M059J (cell line): ENCODE measurements around the gene PIP4K2A. TPM values are rescaled to one million over a fixed set of nuclear protein-coding genes. Genes with fewer than 3 reads are reported as not detected.
A peak's percentile ranks its signal among the peaks of the same experiment; 100 is the strongest.
"Not testable (repeated sequence)": the region's sequence is repeated elsewhere in the genome, so short reads cannot be mapped to it uniquely, and the experiment has no call there.

Source experiments
- DNase-seq: peaks from one replicate; pipeline ENCODE4 v3.0.0-alpha.2; 2012; ENCODE audit warnings: low read depth
- total RNA-seq: library from RNA; depleted of rRNA; stranded (reverse); fragments of >200 nt; shearing (Covaris generic); gene quantifications from 2 replicates; pipeline ENCODE4 v1.2.3, GENCODE V29; 2014

PIP4K2A gene
- total RNA-seq, 1 experiment from 2014 or later, result 26.6 TPM

DNA sequence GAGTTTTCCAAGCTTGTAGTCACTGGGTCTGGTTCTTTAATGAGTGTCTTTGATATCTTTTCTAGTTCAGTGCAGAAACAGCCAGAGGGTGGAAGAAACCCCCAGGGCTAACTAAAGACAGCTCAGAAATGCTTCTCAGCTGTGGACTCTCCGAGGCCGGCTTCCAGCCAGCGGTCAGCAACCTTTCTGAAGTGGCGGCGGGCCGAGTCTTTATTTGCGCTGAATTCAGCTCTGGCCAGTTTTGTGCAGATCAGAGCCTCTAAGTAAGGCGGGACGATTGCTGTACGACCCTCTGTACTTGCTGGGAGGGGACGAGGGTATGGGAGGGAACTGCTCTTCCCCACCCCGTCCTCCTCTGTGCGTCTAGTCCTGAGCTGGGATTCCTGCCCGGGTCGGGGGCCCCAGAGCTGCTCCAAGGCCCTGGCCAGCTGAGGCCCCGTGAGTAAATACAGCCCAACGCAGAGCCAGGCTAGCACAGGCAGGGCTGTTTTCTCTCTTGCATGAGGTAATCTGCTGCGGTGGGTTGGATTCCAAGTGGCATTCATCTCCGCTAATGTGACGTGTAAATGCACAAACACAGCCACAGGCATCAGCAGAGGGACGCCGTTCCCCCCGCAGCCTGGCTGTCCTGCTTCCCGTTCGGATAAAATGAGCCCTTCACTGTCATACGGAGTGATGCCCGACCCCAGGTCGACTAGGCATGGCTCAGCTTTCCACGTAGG, 159.8 kb downstream of the PIP4K2A start:
- DNase-seq, result no peak

DNA sequence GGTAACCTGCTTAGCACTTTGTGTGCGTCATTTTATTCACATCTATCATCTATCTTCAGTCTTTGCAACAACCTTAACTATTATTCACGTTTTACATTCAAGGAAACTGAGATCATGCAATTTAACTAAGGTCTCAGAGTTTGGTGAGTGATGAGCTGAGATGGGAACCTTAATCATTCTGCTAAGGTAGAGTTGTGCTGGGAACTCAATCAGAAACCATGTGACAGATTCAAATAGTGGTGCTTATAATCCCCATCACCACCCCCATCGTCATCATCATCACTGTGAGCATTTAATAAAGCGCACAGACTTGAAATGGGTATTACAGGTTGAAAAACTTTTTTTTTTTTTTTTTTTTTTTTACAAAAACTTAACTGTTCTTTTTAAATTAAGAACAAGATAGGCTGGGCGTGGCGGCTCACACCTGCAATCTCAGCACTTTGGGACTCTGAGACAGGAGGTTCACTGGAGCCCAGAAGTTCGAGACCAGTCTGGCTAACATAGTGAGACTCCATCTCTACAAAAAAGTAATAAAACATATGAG, 160.9 kb downstream of the PIP4K2A start:
- no peak for DNase-seq

DNA sequence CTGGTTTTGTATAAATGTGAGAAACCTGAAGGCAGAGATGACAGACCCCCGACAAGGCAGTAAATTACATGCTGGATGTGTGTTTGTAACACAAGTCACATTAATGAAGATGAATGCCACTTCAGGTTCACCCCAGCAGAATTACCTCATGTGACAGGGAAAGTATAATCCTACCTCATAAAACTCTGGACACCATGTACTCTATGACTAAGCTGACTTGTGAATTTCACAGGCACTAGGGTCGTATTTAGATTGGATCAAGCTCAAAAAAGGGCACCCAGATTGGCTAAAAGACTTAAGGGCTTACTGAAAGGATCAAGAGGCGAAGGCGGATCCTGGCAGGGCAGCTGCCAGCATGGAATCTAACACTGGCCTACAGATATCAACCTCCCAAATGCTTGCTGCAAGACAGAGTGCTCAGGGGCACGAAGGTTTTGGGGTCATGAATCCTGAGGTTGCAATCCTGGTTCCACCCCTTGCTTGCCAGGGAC, 161.4 kb downstream of the PIP4K2A start:
- peak; percentile 22 for DNase-seq

DNA sequence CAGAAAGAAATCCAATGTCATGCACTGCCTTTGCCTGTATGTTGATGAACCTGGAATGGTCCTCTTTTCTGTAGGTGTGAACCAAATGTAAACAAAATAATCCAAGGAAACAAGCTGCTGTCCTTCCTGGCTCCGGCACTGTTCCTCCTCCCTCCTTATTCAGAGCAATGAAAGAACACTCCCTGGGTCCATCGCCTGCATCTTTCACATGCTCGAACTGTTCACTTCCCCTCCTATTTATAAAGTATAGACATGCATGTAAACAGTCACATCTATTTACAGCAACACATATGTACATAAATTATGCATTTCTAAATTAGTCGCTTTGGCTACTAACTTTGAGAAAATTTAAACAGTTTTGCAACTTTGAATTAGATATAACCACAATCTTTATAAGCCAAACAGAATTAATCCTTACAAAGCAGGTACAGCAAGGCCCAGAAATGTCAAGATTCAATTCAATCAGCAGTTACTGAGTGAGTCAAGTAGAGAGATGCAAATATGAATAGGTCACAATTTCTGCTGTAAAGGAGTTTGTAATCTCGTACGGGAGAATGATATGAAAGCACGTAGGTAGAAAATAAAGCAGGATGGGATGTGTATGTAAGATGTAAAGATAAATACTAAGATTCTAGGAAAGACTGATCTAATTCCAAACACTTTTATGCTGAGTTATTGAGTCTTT, 162.6 kb downstream of the PIP4K2A start:
- no peak for DNase-seq

DNA sequence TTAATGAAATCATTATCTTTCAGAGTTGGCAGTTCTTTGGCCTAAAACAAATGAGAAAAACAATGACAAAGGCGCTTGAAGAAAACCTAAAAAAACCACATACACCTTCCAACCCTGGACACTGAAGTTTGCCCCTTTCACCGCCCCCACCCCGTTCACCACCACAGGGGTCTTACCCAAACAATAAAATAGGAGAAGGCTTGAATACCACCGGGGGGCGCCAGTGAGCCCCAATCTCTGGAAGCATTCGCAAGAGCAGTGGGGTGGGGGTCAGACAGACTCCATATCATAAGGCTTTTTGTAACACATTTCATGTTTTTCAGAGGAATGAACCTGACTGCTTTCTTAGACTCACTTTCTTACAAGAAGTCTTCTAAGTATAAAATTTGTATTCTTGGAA, 163.6 kb downstream of the PIP4K2A start:
- peak; percentile 6 for DNase-seq

DNA sequence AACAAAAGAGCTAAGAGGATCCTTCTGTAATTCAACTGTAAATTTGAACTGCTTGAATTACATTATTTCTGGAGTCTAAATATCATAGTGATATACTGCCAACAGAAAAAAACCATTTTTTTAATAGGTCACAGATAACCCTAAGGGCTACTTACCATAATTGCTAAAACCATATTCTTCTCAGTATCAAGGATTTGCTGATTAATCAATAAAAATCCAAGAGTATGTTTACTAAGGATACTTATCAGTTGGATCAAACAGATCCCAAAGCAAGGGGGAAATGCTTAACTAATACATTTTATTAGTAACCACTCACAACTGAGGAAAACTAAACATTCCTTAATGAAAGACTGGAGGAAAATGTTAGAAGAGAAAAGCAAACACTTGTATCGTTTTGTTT, 166.0 kb downstream of the PIP4K2A start:
- DNase-seq, result no peak

DNA sequence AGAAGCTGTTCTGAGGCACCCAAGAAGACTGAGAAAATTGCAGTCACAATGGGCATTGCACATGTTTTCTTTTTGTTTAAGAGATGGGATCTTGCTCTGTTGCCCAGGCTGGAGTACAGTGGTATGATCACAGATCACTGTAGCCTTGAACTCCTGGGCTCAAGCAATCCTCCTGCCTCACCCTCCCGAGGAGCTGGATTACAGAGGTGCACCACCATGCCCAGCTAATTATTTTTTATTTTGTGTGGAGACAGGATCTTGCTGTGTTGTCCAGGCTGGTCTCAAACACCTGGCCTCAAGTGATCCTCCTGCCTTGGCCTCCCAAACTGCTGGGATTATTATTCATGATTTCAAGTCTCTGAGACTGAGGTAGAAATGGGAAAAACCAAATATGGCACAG, 168.7 kb downstream of the PIP4K2A start:
- no peak for DNase-seq

DNA sequence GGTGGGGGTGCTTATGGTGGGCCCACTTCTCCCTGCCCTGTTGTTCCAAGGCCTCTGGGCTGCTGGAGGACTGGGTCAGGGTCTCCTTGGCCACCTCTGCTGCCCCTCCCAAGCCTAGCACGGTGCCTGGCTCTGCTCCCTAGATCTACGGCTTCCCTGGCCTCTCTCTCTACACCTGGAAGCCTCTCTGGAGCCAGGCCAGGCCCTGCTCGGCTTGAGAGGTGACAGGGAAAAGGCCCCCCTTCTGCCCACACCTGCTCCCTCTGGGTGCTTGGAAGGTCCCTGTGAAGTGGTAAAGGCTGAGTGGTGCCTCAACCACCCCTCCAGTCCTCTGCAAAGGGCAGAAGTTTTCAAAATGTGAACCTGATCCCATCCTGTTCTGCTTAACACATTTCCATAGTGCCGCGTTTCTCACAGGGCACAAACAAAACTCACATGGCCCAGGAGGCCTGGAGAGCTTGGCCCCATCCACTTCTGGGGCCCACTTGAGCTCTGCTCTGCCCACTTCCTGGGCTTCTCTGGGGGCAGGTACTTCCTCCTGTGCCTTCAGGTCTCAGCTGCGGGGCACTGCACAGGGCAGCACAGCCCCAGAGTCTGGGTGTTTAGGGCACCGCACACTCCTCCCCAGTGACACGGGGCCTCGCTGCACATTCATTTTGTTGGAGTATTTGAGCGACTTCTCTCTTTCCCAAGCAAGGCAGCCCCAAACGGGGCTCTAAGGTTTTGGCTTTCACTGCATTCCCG, 169.9 kb downstream of the PIP4K2A start:
- DNase-seq, result no peak

DNA sequence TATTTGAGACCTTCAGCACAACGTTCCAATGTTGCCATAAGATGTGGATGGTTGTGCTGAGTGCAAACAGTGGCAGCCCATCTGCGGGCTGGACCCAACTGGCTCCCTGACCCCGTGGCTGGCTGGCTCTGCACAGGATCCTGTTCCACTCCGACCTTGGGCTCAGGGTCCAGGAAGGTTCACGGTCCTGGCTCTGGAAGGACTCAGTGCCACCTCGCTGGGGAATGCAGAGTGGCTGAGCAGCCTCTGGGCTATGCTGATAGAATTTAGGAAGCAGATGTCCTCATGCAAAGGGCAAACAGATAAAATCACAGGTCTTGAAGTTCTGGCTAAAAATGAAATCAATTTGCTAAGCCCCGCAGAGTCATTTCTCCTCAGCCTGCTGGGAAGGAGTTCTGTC, 171.6 kb downstream of the PIP4K2A start:
- no peak for DNase-seq

DNA sequence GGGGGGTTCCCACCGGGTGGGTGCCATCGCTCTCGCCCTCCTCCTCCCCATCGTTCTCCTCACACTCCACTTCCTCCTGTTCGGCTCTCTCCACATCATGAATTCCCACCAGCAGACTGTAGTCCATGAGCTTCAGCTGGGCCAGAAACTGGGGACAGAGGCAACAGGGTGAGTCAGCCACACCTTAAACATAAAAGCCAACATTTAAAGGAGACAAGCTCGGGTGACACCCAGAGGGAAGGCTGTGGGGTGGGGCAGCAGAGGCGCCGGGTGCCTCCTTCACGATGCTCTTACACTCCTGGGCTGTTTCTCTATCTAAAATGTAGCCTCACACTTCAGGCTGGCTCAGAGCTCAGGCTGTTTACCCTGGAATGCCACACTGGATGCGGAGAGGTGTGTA, 172.5 kb downstream of the PIP4K2A start:
- no peak for DNase-seq

DNA sequence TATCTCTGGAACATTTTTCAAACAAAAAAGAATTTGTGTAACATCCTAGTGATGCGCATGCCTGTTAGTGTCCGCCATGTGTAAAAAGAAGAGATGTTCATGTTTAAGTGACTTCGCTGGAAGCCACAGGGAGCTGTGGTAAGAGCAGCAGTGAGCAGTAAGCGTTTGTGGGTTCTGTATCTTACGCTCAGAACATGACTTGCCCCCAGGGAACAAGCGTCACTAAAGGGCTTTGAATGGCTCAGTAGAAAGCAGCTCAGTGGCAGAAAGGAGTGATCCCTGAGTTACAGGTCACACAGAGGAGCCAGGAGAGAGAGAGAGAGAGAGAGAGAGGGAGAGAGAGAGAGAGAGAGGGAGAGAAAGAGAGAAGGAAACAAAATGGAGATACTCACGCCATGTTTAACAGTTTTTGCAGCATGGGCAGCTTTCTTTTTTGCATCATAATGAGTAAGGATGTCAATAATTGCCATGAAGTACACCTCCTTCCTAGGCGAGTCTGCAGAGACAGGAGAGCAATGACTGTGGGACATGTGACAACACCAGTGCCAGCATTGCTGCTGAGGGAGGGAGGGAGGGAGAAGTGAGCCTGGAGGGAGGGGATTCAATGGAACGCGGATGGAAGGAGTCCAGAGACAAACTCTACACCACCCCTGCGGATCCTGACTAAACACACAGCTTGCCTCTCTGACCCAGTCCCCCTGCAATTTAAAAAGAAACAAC, 174.6 kb downstream of the PIP4K2A start:
- no peak for DNase-seq

DNA sequence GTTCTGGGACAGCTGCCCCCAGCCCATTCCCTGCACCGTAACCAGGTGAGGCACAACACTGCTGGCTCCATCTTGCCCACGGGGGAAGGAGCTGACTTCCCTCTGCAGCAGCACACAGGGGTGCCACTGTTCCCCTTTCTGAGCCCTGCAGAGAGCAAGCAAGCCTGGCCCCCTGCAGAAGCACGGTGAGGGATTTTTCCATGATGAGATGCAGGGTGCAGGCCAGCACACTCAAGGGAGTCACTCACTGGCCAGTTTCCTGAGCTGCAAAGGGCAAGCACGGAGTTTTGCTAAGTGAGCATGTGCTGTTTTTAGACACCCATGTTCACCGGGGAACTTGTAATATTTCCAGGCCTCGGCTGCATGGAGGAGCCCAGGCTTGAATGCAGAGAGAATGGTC, 176.6 kb downstream of the PIP4K2A start:
- no peak for DNase-seq

DNA sequence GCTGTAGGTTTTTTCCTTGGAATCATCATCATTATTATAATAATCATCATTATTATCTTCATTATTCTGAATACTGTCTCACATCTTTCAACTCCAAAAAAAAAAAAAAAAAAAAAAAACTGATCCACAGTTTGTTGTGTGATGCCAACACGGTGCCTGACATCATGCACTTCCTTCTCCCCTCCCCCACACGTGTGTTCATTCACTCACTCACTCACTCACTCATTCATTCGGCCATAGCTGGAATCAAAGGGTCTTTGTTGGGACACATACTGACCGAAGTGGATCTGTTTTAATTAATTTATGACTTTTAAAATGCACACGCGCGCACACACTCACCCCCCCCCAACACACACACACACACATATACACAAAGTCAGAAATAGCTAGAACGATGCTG, 177.8 kb downstream of the PIP4K2A start:
- no peak for DNase-seq

DNA sequence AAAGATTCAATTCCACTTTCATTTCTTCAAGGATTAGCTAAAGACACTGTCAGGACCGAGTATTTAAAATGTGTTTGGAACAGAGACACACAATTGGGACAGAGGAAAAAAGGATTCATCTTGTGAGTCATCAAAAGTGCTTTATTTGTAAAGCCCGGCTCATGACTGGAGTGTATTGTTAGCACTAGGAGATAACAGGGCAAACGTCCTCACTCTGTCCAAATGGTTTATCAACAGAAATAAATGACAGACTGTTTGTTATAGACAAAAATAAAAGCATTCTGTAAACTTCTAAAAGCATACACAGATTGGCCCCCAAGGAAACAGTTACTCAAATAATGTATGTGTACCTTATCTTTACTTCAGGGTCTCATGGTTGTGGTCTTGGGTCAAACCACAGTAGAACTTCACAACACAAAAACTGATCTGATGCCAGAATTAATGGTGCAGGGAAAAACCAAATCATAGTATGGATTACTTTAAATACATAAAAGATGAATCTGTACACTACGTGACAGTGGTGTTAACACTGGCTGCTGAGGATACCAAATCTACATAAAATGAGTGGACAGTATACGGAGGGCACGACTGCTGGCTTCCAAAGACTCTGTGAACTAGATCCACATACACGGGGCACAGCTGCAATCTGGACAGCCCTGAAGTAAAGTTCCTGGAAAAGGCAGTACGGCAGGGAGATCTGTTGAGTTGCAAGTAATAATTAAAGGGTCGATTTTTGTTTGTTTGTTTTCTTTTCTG, 179.4 kb downstream of the PIP4K2A start:
- peak; percentile 6 for DNase-seq

DNA sequence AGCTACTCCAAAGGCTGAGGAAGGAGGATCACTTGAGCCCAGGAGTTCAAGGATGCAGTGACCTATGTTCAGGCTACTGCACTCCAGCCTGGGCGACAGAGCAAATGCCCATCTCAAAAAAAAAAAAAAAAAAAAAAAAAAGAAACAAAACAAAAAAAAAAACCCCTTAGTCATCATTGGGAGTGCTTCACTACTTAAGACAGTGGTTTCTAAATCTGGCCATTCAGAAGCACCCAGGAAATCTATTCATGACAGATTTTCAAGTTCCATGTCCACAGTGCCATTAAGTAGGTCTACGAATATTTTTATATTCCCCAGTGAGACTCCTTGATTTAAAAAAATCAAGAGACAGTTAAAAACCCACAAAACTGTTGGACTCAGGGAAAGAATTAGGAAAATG, 182.9 kb downstream of the PIP4K2A start:
- no peak for DNase-seq

DNA sequence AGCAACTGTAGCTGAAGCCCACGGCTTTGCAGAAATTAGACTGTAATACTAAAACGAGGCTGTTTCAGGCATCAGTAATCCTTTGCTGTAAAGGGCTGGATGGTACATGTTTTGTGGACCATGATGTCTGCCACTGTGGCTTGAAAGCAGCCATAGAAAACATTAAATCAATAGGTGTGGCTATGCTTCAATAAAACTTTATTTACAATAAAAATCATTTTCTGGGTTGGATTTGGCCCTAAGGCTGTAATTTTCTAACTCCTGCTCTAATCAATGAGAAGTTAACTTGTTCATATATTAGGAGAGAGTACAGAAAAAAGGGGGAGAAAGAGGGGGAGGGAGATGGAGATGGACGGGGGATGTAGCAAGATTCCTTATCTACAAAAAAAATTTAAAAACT, 183.4 kb downstream of the PIP4K2A start:
- no peak for DNase-seq

DNA sequence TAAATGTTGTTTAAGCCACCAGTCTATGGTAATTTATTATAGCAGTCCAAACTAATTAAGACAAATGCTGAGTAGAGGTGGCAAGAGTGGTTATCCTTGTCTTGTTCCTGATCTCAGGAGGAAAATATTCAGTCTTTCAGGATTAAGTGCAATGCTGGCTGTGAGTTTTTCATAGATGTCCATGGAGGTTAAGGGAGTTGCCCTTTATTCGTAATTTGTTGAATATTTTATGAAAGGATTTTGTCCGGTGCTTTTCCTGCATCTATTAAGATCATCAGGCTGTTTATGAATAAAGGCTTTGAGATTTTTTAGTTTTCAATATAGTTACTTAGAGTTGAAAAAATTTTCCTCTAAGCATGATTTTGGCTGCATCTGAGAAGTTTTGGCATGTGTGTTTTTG, 186.9 kb downstream of the PIP4K2A start:
- no peak for DNase-seq

DNA sequence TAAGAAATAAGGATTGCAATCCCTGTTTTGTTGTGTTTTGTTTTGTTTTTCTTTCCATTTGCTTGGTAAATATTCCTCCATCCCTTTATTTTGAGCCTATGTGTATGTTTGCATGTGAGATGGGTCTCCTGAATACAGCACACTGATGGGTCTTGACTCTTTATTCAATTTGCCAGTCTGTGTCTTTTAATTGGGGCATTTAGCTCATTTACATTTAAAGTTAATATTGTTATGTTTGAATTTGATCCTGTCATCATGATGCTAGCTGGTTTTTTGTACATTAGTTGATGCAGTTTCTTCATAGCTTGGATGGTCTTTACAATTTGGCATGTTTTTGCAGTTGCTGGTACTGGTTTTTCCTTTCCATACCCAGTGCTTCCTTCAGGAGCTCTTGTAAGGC, 190.0 kb downstream of the PIP4K2A start:
- not testable (repeated sequence) for DNase-seq

DNA sequence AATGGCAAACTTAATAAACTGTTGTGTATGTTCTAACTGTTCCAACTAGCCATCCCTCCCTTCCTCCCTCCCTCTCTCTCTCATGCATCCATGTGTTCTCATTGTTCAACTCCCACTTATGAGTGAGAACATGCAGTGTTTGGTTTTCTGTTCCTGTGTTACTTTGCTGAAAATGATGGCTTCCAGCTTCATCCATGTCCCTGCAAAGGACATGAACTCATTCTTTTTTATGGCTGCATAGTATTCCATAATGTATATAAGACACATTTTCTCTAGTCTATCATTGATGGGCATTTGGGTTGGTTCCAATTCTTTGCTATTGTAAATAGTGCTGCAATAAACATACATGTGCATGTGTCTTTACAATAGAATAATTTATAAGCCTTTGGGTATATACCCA, 193.7 kb downstream of the PIP4K2A start:
- not testable (repeated sequence) for DNase-seq

DNA sequence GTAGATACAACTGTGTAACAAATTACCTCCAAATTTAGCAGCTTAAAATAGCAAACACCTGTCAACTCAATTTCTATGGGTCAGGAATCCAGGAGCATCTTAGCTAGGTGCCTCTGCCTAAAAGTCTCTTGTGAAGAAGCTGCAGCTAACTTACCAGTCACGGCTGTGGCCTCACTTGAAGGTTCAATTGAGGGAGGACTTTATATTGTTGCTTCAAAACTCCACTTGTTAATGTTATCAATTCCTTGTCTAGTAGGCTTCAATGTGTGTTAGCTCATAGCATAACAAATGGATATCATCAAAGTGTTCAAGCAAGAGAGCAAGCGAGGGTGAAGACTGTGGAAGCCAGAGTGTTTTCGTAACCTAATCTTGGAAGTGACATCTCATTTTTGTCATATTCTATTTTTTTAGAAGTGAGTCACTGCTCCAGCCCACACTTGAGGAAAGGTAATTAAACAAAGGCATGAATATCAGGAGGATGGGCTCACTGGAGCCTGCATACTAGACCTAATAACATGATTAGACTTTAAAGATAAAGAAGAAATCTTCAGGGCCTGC, 196.1 kb downstream of the PIP4K2A start:
- DNase-seq, result no peak

DNA sequence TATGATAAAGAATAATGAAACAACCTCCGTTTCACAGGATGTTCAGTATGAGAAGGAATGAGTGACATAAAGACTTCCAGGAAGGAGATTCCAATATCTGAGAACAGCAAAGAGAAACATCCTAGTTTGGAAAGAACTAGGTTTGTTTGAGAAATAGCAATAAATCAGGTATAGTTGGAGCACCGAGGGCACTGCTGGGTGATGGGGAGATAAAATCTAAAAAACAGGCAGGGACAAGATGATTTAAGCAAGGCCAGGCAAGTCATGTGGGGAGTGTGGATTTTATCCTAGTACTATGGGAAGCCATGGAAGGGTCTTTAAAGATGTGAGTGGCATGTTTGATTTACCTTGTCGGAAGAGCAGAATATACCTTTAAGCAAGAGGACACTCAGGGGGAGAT, 199.4 kb downstream of the PIP4K2A start:
- DNase-seq, result no peak
